Liver (tissue), 9 donors: ENCODE data around the gene ZNF629. TPM values are rescaled to one million over a fixed set of nuclear protein-coding genes. Genes with fewer than 3 reads are reported as not detected.
"Not testable (repeated sequence)": the region's sequence is repeated elsewhere in the genome, so short reads cannot be mapped to it uniquely, and the experiment has no call there.

Experiments
- DNase-seq: peaks from one replicate; pipeline ENCODE4 v3.0.0-alpha.2; 2017; ENCODE audit warnings: low spot score
- H3K27ac ChIP-seq, 2 donors: one replicate each; pipeline ENCODE4 v1.7.0; 2013; ENCODE audit warnings: inconsistent platforms in 2 of 2, low read length in 2 of 2, control low read depth in 1 of 2, low read depth in 1 of 2, mild to moderate bottlenecking in 1 of 2
- H3K27me3 ChIP-seq, 4 donors: one replicate each; pipeline versions ENCODE4 v1.6.1 to v1.7.0; 2013; ENCODE audit warnings: low read length in 3 of 4, inconsistent platforms in 1 of 4, mild to moderate bottlenecking in 1 of 4, moderate library complexity in 1 of 4; ENCODE audit not compliant: control insufficient read depth in 4 of 4, insufficient read depth in 4 of 4
- H3K36me3 ChIP-seq, 4 donors: one replicate each; pipeline versions ENCODE4 v1.6.1 to v1.7.0; 2013; ENCODE audit warnings: low read length in 3 of 4, mild to moderate bottlenecking in 3 of 4, low read depth in 1 of 4, moderate library complexity in 1 of 4; ENCODE audit not compliant: control insufficient read depth in 4 of 4, insufficient read depth in 3 of 4
- H3K4me1 ChIP-seq, 4 donors: one replicate each; pipeline versions ENCODE4 v1.6.1 to v1.7.0; 2013; ENCODE audit warnings: low read length in 3 of 4, mild to moderate bottlenecking in 3 of 4, moderate library complexity in 1 of 4; ENCODE audit not compliant: control insufficient read depth in 4 of 4, insufficient read depth in 4 of 4
- H3K4me3 ChIP-seq, 3 donors: one replicate each; pipeline versions ENCODE4 v1.6.1 to v1.7.0; 2013; ENCODE audit warnings: low read length in 3 of 3, control low read depth in 1 of 3, low read depth in 1 of 3, mild to moderate bottlenecking in 1 of 3
- H3K9ac ChIP-seq, 2 donors: one replicate each; pipeline ENCODE4 v1.7.0; 2013; ENCODE audit warnings: low read length in 2 of 2, mild to moderate bottlenecking in 2 of 2, moderate library complexity in 2 of 2, control low read depth in 1 of 2, low read depth in 1 of 2
- H3K9me3 ChIP-seq, 4 donors: one replicate each; pipeline versions ENCODE4 v1.6.1 to v1.7.0; 2013; ENCODE audit warnings: low read length in 3 of 4; ENCODE audit not compliant: control insufficient read depth in 4 of 4
- FOXA1 ChIP-seq: IDR thresholded peaks from 2 replicates; pipeline ENCODE4 v1.6.1; 2016; ENCODE audit warnings: antibody characterized with exemption
- GABPA ChIP-seq, 2 donors: IDR thresholded peaks in 1 of 2; conservative IDR thresholded peaks in 1 of 2; 2 replicates each; pipeline ENCODE4 v1.6.1; 2016; ENCODE audit warnings: antibody characterized with exemption in 2 of 2, mild to moderate bottlenecking in 1 of 2, moderate library complexity in 1 of 2
- HNF4A ChIP-seq, 2 donors: conservative IDR thresholded peaks; 2 replicates each; pipeline ENCODE4 v1.6.1; 2016; ENCODE audit warnings: antibody characterized with exemption in 2 of 2, mild to moderate bottlenecking in 2 of 2
- HNF4G ChIP-seq: IDR thresholded peaks from 2 replicates; pipeline ENCODE4 v1.6.1; 2016; ENCODE audit warnings: antibody characterized with exemption
- RAD21 ChIP-seq, 2 donors: IDR thresholded peaks; 2 replicates each; pipeline ENCODE4 v1.6.1; 2016; ENCODE audit warnings: antibody characterized with exemption in 2 of 2, mild to moderate bottlenecking in 2 of 2
- RXRA ChIP-seq, 2 donors: IDR thresholded peaks; 2 replicates each; pipeline ENCODE4 v1.6.1; 2017 to 2018; ENCODE audit warnings: antibody characterized with exemption in 2 of 2, mild to moderate bottlenecking in 1 of 2
- SP1 ChIP-seq: IDR thresholded peaks from 2 replicates; pipeline ENCODE4 v1.6.1; 2018; ENCODE audit warnings: antibody characterized with exemption, mild to moderate bottlenecking
- ZBTB33 ChIP-seq: IDR thresholded peaks from 2 replicates; pipeline ENCODE4 v1.6.1; 2016; ENCODE audit warnings: antibody characterized with exemption
- WGBS: extraction: QIAGEN DNeasy Blood & Tissue Kit; methylation state at CpG from one replicate; pipeline ENCODE4 v1.1.7; 2013; 5-methylcytosine and 5-hydroxymethylcytosine counted together
- polyA plus RNA-seq, 2 donors: library from polyadenylated mRNA; stranded (reverse) in 1 of 2; unstranded in 1 of 2; fragments of 200-250 nt in 1 of 2; fragments of >200 nt in 1 of 2; fragmentation: Nextera tagmentation in 1 of 2; extraction: Ambion mirVana in 1 of 2; gene quantifications; one replicate each; pipeline versions ENCODE4 v1.2.1 to v1.2.3, GENCODE V29; 2013 to 2015
- total RNA-seq, 2 donors: library from RNA; depleted of rRNA; stranded (reverse); fragments of >200 nt; gene quantifications; one replicate each; pipeline ENCODE4 v1.2.3, GENCODE V29; 2014
- donor health status: healthy.
- donor health status: healthy.
- donor health status: healthy.
- donor health status: healthy.
- donor health status: healthy.

The ZNF629 gene
- total and polyA plus RNA-seq, 4 donors, result 0.86 to 4.2 (median 3.4) TPM

DNA sequence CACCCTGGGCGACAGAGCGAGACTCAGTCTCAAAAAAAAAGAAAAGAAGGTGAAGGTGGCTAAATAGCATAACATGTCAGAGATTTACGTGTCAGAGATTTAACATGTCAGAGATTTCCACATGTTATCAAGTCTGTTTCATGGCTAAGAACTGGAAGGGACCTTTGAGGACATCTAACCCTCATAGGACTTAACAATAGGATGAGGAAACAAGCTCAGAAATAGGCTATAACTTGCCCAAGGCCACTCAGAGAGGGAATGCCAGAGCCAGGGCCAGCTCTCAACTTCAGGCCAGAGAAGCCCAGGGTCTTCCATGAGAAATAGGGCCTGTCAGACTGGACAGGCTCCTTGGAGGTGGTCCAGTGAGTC lies 26.8 kb upstream of the ZNF629 start:
- peak overlapping the region; percentile 24 to 72 for H3K9ac ChIP-seq
- 93% methylated on average over 3 of the region's 3 CpGs for WGBS

DNA sequence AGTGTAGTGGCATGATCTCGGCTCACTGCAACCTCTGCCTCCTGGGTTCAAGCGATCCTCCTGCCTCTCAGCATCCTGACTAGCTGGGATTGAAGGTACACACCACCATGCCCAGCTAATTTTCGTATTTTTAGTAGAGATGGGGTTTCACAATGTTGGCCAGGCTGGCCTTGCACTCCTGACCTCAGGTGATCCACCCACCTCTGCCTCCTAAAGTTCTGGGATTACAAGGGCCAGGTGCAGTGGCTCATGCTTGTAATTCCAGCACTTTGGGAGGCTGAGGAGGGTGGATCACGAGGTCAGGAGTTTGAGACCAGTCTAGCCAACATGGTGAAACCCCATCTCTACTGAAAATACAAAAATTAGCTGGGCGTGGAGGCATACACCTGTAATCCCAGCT lies 22.7 kb upstream of the ZNF629 start:
- peak; percentile 22 to 25 for TF ChIP-seq HNF4A (conservative IDR thresholded peaks at IDR 0.05)
- TF ChIP-seq RXRA (IDR thresholded peaks at IDR 0.05), result peak; percentile 18 to 40
- H3K36me3 ChIP-seq, H3K4me3 ChIP-seq, H3K9me3 ChIP-seq, H3K27ac ChIP-seq, H3K27me3 ChIP-seq, H3K9ac ChIP-seq, DNase-seq: not testable (repeated sequence)
- WGBS, result 66% methylated on average over 5 of the region's 5 CpGs
- H3K4me1 ChIP-seq, result peaks cover 6 to 21% (median 15%) of the 10 kb centered on the region in 4 donors

More for the DNA sequence above, 26.8 kb upstream of the ZNF629 start:
- no peaks in the 10 kb centered on the region for H3K9me3 ChIP-seq
- no peaks in the 10 kb centered on the region for H3K27me3 ChIP-seq
- TF ChIP-seq GABPA (IDR thresholded peaks at IDR 0.05 in 1 of 2, conservative IDR thresholded peaks at IDR 0.05 in 1 of 2) (no peak), RXRA (IDR thresholded peaks at IDR 0.05) (no peak), SP1 (no peak), ZBTB33 (no peak), RAD21 (IDR thresholded peaks at IDR 0.05) (no peak), FOXA1 (no peak)
- peak overlapping the region in 2 of 3 donors; percentile 10 to 48 for H3K4me3 ChIP-seq
- peaks cover 0 to 13% (median 6%) of the 10 kb centered on the region in 4 donors for H3K4me1 ChIP-seq
- H3K27ac ChIP-seq, result peak overlapping the region; percentile 83 to 84
- H3K36me3 ChIP-seq, result no peaks in the 10 kb centered on the region
- DNase-seq, result no peak

DNA sequence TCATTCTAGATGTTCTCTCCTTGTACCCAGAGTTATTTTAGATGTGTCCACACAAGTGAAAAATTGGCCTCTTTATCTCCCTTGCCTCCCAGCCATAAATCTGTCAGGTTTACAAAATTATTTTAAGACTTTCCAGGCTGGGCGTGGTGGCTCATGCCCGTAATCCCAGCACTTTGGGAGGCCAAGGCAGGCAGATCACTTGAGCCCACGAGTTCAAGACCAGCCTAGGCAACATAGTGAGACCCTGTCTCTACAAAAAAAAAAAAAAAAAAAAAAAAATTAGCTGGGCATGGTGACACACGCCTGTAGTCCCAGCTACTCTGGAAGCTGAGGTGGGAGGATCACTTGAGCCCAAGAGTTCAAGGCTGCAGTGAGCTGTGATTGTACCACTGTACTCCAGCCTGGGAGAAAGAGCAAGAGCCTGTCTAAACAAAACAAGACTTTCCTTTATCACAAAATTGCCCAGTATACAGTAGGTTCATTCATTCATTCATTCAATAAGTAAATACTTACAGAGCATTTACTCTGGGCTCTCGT lies 22.0 kb upstream of the ZNF629 start:
- H3K27me3 ChIP-seq, H3K36me3 ChIP-seq, H3K9me3 ChIP-seq, H3K4me3 ChIP-seq, H3K27ac ChIP-seq, H3K9ac ChIP-seq, DNase-seq: not testable (repeated sequence)
- 73% methylated on average over 5 of the region's 5 CpGs for WGBS
- peaks cover 5 to 18% (median 13%) of the 10 kb centered on the region in 4 donors for H3K4me1 ChIP-seq

- Histone ChIP-seq H3K27ac (no peak overlapping the region), H3K9ac (no peak overlapping the region), H3K27me3 (no peaks in the 10 kb centered on the region), H3K4me1 (peaks cover 5 to 13% (median 11%) of the 10 kb centered on the region in 4 donors), H3K4me3 (no peak overlapping the region), H3K9me3 (no peaks in the 10 kb centered on the region), H3K36me3 (no peaks in the 10 kb centered on the region)
- no peak for DNase-seq
- no peak for TF ChIP-seq HNF4G
- 93% methylated on average over 5 of the region's 5 CpGs for WGBS
Measured at GRCh38 chr16:30808146-30808545, 21.1 kb upstream of the ZNF629 start.
